GM19395 (cell line): ENCODE data around the gene APBB2.
A peak's percentile ranks its signal among the peaks of the same experiment; 100 is the strongest.

Source experiments
- ATAC-seq: cut with Tn5 transposase; IDR thresholded peaks from one replicate; pipeline ENCODE4 v1.9.1; 2021; ENCODE audit warnings: mild to moderate bottlenecking, moderate library complexity; ENCODE audit not compliant: unreplicated experiment

The APBB2 gene

GRCh38 chr4:41214136-41214824 lies at the start of gene APBB2:
APBB2 (minus strand) TSS chr4:41214542; CDS start chr4:41033254, 181,288 bp downstream.
- ATAC-seq, result peak; percentile 64

- ATAC-seq, result no peak
Observed at GRCh38 chr4:41262198-41262597, 47.9 kb upstream of the APBB2 start.

GRCh38 chr4:41260116-41260733 lies 45.9 kb upstream of the APBB2 start:
- no peak for ATAC-seq

GRCh38 chr4:41258783-41259182 lies 44.4 kb upstream of the APBB2 start:
- no peak for ATAC-seq

- ATAC-seq, result no peak
Observed at GRCh38 chr4:41257906-41258305, 43.6 kb upstream of the APBB2 start.

GRCh38 chr4:41257257-41257901 lies 43.0 kb upstream of the APBB2 start:
- peak; percentile 57 for ATAC-seq

GRCh38 chr4:41256740-41257256 lies 42.5 kb upstream of the APBB2 start, which contains the start of gene UCHL1:
UCHL1 (plus strand) TSS chr4:41256928; CDS start chr4:41256977, 49 bp downstream.
- peak; percentile 55 for ATAC-seq

GRCh38 chr4:41256131-41256739 lies 41.9 kb upstream of the APBB2 start:
- ATAC-seq, result no peak

GRCh38 chr4:41245983-41246382 lies 31.6 kb upstream of the APBB2 start:
- ATAC-seq, result no peak

GRCh38 chr4:41241919-41242318 lies 27.6 kb upstream of the APBB2 start:
- no peak for ATAC-seq

GRCh38 chr4:41236508-41236907 lies 22.2 kb upstream of the APBB2 start:
- ATAC-seq, result no peak

- ATAC-seq, result no peak
Observed at GRCh38 chr4:41236032-41236431, 21.7 kb upstream of the APBB2 start.

GRCh38 chr4:41232856-41233255 lies 18.5 kb upstream of the APBB2 start:
- ATAC-seq, result no peak

- no peak for ATAC-seq
Observed at GRCh38 chr4:41232406-41232805, 18.1 kb upstream of the APBB2 start.

- ATAC-seq, result no peak
Observed at GRCh38 chr4:41227902-41228301, 13.6 kb upstream of the APBB2 start.

- ATAC-seq, result no peak
Observed at GRCh38 chr4:41221850-41222645, 7.7 kb upstream of the APBB2 start.

GRCh38 chr4:41219421-41219950 lies 5.1 kb upstream of the APBB2 start:
- no peak for ATAC-seq

GRCh38 chr4:41218703-41219102 lies 4.4 kb upstream of the APBB2 start:
- no peak for ATAC-seq

GRCh38 chr4:41217374-41217773 lies 3.0 kb upstream of the APBB2 start:
- no peak for ATAC-seq

- ATAC-seq, result no peak
Observed at GRCh38 chr4:41217020-41217333, 2.6 kb upstream of the APBB2 start.
